GM23248 (cell line): Measurements from ENCODE around the gene IFIH1.

Experiments
- EZH2 ChIP-seq: fragments of 200-600 bp; sonication (generic); IDR thresholded peaks from 2 replicates; pipeline ENCODE4 v1.6.1; 2018; ENCODE audit warnings: antibody characterized with exemption, mild to moderate bottlenecking; ENCODE audit not compliant: insufficient read depth, poor library complexity, severe bottlenecking
- EZH2phosphoT487 ChIP-seq: fragments of 200-600 bp; sonication (generic); IDR thresholded peaks from 2 replicates; pipeline ENCODE4 v1.6.1; 2018; ENCODE audit warnings: antibody characterized with exemption, moderate library complexity, mild to moderate bottlenecking, low read depth; ENCODE audit not compliant: insufficient read depth

DNA sequence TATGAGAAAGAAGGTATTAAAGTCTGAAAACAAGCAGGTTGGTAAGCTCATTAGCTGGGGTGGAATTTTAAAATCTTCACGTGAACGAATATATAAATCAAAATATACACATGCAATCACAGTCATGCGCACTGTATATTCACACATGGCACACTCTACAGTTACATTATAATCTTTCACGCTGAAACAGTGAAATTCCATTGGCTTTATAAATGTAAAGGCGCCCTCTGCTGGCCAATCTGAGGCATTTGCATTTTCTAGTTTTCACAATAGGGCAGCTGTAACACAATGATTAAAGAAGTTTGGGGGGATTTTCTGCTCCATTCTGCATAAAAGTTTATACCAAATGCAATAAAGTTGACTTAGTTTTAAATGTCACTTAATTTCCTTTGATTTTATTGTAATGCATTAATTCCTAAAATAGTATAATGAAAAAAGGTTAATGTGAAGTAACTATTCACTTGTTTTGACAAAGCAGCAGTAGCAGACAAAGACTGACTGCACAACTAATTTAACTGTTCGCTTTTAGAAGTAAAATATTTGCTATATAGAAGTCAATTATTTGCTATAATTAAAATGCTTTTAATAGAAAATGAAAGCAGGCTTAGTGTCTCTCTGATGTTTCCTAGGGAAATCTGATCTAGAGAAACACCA is 17.2 kb downstream of the IFIH1 start:
- no peak for TF ChIP-seq EZH2
- TF ChIP-seq EZH2phosphoT487 = no peak
